ENCODE measurements around the gene P2RY14.
"Not testable (repeated sequence)": the region's sequence is repeated elsewhere in the genome, so short reads cannot be mapped to it uniquely, and the experiment has no call there.

P2RY14 gene

DNA sequence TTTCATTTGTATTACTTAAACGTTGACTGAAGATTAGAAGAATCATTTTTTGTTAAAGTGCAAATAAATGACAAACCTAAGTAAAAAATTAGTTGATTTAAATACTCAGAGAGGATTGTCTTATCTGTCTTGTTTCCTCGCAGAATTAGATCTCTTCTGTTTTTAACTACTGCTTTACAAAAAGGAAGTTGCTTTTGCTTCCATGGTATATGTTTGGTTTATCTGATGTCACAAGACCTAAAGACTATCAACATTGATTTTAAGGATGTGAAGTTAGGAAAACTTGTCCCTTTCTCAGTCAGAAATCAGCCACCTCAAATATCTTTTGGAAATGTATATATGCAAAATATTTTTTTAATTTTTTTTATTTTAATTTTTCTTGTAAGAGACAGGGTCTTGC lies 104.0 kb downstream of the P2RY14 start:
- no peak for DNase-seq

DNA sequence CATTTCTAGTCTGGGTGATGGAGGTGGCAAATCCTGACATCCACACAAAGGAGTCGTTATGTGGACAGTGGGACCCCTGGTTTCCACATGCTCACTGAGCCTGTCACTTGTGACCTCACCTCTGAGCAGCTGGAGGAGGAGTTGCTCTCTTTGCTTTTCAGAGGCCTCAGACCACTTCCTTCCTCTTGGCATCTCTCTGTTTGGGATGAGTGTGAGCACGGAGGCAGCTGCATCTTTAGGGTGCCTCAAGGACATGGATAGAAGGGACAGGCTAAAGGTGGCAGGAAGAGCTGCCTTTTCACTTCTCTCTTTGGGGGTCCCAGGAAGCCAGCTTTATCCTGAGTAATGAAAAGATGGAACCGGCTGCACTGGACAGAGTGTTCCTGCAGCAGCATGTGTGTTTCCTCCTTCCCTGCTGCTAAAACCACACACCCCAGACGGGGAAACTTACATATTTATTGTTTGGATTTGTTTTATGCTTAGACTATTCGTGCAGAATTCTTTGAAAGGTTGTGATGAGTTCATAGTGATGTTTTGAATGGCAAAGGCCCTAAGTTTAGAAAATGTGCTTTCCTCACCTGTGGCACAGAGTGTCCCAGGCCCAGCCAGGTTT lies 107.1 kb downstream of the P2RY14 start:
- DNase-seq: peak in 3 of 6 experiments; percentile 4 to 39 (median 30)

DNA sequence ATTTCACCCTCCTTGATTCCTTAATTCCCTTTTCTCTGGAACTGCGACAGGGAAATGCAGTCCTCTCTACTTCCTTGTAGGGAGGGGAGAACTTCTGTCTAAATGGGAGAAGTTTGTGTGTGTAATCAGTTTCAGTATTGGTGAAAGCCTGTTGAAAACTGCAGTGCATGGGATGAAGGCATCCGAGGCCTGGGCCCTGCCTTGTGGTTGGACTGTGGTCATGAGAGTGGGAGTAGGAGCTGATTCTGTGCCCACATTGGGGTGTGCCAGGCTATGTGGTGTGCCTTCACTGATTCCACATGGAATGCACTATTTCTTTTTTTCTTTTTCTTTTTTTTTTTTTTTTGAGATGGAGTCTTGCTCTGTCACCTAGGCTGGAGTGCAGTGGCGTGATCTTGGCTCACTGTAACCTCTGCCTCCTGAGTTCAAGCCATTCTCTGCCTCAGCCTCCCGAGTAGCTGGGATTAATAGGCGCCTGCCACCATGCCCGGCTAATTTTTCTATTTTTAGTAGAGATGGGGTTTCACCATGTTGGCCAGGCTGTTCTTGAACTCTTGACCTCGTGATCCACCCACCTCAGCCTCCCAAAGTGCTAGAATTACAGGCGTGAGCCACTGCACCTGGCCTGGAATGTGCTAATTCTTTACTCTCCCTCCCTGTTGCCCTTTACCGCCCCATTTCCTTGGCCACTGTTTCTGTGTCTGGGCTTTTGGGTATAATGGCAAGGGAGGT lies 108.2 kb downstream of the P2RY14 start:
- DNase-seq: not testable (repeated sequence)

DNA sequence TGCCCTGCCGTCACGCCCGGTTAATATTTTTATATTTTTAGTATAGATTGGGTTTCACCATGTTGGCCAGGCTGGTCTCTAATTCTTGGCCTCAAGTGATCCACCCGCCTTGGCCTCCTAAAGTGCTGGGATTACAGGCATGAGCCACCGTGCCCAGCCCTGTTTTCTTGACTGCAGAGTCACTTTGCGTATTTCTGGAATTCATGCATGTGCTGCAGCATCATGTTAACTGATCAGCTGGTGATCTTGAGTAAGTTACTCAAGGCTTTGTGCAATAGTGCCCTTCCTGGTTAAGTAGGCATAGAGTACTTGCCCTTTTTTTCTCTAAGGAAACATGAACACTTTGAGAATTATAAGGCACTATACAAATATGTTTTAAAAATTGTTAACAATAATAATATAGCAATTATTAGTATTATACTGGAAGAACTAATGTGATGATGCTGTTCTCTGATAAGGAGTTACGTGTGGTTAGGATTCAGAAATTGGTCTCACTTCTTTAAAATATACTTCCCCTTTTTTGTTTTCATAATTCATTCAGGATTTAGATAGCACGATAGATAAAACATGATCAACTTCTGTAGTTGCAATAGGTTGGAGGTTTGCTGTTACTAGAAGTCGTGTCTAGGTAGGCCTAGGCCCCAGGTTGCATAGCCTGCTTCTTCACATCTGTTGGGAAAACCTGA lies 108.9 kb downstream of the P2RY14 start:
- no peak for DNase-seq

DNA sequence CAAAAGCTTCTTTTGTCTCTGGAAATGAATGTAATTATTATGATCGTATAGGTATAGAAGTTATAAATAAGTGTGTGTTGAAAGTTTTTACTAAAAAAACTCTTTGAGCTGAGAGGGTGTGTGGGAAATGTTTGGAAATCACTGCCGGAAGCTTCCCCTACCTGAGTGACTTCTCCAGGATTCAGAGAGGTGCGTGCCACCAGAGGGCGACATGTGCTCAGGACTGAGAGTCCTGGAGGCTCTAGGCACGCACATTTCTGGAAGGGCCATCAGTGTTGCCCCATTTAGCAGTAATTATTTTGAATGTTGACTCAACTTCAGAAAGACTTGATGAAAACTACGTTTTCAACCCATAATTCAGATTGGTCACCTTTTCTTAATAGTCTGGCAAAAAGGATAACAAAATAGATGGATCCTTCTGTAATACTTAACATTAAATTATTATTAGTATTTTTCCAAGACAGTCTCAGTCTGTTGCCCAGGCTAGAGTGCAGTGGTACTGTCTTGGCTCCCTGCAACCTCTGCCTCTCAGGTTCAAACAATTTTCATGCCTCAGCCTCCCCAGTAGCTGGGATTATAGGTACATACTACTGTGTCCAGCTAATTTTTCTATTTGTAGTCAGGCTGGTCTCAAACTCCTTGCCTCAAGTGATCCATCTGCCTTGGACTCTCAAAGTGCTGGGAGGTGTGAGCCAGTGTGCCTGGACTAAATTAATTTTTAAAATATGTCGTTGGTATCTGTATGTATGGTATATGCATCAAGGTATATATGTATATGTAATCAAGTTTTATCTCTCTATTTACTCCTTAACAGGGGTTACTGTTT lies 109.9 kb downstream of the P2RY14 start:
- peak; percentile 37 to 74 (median 68) for DNase-seq

DNA sequence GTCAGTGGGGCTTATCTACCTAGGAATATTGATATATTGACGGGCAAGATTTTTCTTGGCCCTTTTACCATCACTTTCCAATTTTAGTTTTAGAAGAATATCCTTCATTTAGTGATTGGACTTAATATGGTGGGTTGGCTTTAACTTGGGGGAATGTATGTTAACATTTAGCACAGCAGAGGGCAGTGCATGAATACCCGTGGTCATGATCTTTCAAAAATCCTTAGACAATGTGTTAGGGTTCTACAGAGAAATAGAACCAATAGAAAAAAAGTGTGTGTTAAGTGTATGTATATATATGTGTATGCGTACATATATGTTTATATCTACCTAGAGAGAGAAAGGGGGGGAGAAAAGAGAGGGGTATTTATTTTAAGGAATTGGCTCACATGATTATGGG lies 112.2 kb downstream of the P2RY14 start:
- DNase-seq: no peak

DNA sequence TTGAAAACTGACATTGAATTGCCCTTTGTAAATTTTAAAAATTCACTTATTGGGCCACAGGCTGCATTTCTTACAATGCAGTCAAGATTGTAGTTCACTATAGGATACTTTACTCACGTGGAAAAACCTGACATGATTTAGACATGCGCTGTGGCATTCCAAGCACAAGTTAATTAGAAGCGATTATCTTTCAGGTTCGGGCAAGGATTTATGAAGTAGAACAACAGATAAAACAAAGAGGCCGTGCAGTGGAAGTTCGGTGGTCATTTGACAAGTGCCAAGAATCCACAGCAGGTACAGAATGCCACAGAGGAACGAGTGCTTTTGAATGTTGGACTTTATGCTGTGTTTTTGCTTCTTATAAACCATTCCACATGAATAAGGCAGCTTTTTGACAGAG lies 113.1 kb downstream of the P2RY14 start:
- no peak for DNase-seq

Data from stimulated activated naive CD4-positive, alpha-beta T cell (primary cell).